HG03039 (cell line): ENCODE data around the gene SETDB1.

Source experiments
- ATAC-seq: cut with Tn5 transposase; IDR thresholded peaks from one replicate; pipeline ENCODE4 v1.9.1; 2021; ENCODE audit warnings: mild to moderate bottlenecking, moderate library complexity; ENCODE audit not compliant: unreplicated experiment

SETDB1 gene

DNA sequence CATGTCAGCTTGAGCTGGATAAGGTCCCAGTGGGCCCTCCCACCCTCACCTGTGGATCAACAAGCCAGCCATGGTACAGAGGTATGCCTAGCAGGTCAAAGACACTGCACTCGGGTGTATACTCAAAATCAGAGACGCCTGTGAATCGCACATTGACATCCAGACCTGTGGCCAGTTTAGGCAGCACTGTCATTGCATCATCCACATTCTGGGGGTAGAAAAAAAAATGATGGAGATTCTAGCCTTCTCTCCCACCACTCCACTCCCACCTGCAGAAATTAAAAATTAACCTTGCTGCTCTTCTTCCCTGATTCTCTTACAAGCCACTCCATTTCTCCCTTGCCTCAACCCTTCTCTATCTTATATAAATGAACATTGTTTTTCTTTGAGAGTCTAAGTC lies 74.2 kb downstream of the SETDB1 start:
- no peak for ATAC-seq

DNA sequence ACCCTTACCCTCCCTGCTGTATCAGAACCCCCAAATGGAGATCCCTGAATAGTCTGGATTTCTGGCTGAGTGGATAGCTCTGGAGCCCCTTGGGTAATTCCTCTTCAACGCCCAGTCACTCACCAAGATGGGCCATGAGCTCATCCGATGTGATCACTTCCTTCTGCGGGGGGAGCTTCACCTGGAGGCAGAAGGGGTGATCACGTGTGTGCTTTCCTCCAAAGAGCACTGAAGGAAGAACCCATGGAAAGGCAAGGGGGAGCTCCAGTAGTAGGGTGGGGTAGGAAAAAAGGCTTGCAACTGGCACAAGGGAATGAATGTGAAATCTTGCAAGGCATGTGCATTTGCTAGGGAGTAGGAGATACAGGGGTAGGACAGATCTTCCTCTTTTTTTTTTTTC lies 75.4 kb downstream of the SETDB1 start:
- no peak for ATAC-seq

DNA sequence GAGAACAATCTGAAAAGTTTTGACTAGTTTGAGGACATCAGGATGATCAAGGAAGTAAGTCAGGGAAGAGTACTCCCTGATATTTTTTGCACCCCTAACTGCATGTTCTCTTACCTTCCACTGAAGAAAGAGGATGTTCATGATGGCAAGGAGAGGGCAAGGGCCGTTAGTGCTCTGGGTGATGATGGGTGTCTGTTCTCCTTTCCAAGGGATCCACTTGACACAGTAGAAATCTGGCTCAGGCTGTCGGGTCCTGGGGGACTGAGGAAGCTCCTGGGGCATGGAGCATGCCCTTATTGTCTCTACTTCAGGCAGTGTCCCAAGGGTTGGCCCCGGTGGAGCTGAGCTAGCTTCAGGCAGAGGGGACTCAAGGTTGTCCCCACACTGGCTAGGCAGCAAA lies 75.9 kb downstream of the SETDB1 start:
- ATAC-seq = no peak

DNA sequence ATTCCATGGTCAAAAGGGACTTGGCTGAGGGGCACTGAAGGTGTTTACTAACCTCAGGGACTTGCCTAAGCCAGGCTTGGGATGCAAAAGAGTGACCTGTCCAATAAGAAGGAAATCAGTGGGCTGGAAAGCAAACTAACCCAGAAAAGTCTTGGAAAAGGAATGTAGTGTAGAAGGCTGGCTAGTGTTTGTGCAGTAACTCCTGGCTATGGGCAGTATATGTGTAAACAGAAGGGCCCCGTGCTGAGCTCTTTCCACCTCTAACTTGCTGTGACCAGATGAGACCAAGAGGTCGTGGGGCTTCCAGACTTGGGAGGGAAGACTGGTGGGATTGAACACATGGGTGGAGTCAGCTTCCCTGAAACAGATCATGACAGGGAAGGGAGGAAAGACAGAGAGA lies 76.4 kb downstream of the SETDB1 start:
- no peak for ATAC-seq

DNA sequence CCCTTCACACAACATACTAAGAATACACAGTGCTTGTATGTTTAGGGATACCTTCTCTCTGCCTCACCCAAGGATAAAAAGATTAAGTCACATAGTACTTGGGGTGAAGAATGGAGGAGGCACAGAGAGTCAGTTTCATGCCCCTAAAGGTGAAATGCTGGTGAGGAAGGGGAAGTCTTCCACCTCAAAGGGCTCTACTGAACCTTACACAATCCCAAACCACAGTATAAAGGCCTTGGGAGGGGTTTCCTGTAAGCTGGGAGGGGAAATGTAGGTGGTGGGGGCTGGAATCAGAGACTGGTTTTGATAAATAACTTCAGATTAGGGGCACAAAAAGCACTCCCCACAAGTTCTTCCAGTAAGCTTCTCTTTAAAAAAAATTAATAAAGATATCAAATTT lies 77.0 kb downstream of the SETDB1 start:
- no peak for ATAC-seq

DNA sequence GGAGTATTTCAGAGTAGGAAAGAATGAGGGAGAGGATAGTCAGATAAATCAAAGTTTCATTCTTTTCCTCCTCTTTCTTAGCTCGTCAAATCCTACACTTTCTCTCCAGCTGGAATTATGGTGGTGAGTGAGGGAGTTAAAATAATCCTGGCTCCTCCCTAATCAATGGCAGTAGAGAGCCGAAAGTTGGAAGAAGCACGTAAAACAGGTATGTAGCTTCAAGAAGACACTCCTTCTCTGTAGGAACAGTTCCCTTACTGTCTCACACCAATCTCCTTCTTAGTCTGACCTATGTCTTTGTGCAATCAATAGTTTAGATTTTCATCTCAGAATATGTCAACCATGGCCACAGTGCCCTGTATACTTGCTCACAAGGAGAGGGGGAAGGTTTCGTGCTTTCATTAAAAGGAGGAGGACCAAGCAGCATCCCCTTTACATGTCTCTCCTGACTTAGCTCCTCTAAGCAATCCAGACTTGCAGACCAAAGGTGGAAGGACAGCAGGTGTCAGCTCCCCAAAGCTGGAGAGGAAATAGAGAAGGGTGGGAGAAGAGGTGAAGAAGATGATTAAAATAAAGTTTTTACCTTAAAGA lies 79.7 kb downstream of the SETDB1 start:
- no peak for ATAC-seq

DNA sequence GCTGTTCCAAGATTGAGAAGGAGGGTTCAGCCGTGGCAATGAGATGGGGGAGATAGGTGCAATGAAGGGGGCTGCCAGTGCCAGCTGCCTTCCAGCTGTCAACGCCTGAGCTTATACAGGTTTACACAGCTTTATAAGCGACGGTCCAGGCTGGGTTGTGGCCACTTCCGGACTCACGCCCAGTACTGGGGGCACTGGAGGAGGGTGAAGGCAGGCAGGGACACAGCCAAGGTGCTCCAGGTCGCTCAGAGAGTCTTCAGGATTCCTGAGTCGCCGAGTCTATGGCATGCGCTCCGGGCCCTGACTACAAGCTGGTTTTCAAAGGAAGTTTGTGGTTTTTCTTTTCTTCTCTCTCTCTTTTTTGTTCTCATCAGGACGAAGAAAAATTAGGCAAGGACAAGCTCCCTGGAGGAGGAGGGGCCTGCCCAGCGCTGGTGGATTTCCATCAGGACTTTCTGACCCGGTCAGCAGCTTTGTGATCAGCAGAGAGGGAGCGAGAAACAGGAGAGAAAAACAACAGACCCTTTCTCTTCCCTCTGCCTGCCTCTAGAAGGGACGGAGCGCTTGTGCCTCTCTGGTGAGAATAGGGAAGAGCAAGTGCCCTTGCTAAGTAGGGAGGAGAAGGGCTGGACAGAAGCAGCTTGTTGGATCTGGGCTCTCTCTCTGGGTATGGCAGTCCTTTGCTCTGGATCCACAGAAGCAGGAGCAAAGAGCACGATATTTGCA lies 80.3 kb downstream of the SETDB1 start, which contains the start of gene MINDY1:
Gene MINDY1, minus strand, starts transcription at position 576 of the 726 bp plus-strand sequence. CDS start 4,285 bp downstream, outside the sequence.
- no peak for ATAC-seq

DNA sequence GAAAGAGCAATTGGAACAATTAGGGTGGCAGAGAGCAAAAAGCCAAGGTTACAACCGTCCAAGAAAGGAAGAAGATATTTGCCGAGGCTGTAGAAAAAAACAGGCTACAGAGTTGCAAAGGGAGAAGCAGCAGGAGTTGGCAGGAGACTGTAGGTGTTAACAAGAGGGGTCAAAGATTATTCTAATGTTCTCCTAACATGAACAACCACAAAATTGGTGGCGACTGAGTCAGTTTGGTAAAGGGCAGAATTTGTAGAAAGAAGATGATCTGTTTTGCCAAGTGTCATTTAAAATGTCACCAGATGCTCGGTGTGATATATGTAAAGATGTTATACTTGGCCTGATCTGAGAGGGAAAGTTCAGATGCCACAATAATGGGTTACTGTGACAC lies 81.7 kb downstream of the SETDB1 start:
- ATAC-seq = no peak

DNA sequence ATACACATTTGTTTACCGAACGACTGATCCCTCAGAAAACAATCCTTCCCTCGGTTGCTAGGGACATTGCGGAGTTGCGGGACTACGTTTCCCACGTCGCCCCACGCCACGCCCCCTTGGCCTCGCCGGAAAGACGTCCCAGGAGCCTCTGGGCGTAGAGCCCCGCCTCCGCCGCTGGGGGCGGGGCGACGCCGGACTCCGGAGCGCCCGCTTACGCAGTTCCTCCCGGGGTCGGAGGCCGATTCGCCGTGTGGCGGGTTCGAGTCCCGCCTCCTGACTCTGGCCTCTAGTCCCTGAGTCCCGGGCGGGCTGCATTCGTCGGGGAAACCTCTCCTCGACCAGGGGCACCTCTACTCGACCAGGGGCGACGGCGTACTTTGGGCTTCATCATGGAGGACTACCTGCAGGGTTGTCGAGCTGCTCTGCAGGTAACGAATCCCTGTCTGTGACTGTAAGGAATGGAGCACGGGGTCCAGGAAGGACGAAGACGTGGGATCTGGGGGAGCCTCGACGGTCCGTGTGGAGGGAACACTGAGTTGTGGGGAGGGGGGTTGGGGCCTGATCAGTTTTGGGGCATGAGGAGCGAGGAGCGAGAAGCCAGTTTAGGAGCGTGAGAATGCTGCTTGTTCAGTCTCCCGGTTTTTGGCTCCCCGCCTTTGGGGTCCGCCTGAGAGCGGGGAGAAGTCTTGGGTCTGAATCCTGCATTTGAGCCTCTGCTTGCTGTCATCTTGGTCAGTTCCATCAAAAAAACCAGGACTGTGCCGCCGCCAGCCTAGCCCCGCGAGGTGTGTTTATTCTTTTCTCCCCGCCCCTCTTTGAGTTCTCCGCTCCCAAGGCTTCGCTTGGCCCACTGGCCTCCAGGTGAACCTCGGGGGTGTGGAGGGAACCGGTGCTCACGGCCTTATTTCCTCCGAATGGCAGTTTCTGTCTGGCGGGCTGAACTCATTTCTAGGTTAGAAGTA lies 82.4 kb downstream of the SETDB1 start, which contains the start of gene PRUNE1:
Gene PRUNE1, plus strand, starts transcription at position 206 of the 962 bp plus-strand sequence. Its CDS starts 184 bp downstream, at position 390.
- ATAC-seq = peak; percentile 76

DNA sequence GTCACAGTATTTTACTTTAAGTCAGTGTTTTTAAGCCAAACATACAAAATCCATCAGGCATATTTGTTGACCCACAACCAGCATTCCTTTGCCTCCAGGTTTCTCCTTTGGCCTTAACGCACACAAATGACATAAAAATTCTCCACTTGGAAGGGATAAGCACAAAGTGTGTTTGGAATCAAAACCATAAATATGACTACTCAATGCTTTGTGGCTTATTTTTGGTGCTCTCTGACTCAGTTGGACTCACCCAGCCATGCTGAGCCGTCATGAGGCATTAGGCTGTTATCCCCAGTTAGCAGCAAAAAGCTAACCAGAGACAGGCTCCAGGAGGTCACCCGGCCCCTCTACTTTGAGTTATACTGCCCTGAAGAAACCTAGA lies 83.0 kb downstream of the SETDB1 start:
- no peak for ATAC-seq

DNA sequence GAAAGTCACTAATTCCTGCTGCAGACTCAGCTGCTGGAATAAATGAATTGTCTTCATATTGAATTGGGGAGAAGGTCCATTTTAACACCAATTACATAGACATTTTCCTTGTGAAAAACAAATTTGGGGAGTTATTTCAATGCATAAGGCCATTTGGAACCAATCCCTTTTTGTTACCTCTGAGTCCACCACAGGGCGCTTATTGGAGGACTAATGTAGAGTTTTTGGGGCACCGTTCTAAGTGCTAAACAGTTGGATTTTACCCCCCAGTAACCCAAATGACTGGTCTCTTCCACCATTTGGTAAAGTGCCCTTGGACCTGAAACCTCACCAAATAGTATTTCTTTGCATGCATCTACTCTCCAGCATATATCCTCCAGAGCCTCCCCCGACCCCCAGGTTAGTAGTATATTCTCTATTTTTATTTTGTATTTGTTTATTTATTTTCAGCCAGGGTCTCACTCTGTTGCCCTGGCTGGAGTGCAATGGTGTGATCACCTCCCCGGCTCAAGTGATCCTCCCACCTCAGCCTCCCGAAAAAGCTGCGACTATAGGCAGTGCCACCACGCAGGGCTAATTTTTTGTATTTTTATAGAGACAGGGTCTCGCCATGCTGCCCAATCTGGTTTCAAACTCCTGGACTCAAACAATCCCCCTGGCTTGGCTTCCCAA lies 83.6 kb downstream of the SETDB1 start:
- no peak for ATAC-seq

DNA sequence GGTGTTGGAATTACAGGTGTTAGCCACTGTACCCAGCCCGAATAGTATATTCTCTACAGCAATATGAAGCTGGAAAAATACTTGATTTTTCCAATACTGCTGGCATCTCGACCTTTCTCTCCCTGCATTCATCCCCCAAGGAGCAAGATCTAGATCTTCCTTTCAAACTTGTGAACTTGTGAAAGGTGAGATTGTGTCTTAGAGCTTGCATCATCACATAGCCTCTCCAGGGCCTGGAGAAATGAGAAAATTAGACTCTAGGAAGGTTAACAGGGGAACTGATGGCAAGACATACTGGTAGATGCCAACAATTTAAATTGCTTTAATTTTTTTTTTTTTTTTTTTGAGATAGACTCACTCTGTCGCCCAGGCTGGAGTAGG lies 84.2 kb downstream of the SETDB1 start:
- ATAC-seq = no peak

DNA sequence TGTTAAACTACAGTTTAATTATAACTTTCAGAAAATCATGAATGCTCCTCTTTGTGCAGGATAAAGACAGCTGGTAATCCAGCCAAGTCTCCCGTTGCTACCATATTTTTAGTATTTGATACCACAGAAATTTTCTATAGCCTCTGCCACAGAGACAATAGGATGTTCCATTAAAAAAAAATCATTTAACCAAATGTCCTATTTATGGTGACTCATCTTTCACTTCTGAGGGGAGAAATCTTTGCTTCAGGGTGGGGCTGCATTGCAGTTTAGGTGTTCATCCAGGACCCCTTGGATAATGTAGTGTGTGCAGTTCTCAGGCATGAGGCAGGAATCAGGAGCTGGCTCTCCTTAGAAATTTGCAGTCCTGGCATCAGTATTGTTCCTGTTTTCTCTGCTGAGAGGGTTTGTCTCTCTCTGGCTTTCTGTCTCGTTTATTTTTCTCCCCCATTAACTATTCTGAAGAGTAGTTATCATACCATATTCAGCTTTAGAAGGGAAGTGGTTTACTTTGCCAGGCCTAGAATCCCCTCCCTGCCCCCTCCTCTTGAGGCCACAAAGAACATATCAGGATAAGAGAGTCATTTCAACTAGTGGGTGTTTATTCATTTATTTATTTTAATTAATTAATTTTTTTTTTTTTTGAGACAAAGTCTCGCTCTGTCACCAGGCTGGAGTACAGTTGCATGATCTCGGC lies 85.1 kb downstream of the SETDB1 start:
- ATAC-seq = no peak

DNA sequence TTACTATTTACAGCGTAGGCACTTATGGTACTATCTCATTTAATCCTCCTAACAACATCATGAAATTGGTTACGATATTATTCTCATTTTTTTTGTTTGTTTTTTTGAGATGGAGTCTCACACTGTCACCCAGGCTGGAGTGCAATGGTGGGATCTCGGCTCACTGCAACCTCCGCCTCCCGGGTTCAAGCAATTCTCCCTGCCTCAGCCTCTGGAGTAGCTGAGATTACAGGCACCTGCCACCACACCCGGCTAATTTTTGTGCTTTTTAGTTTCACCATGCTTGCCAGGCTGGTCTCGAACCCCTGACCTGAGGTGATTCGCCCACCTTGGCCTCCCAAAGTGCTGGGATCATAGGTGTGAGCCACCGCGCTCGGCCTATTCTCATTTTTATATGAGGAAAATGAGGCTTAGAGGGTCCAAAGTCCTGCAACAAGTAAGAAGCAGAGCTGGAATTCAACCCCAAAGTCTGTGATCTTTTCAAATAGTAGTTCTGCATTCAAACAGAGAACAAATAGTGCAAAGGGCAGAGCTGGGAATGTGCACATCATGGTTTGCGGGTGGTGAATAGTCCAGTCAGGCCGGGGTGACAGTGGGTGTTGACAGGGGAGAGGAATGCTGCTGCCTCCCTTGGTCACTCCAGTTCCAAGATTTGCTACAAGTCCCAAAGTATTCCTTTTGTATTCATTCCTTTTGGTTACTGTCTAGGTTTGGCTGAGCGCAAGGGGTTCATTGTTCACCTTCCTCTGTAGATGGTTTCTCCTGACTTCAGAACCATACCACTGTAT lies 86.7 kb downstream of the SETDB1 start:
- no peak for ATAC-seq

DNA sequence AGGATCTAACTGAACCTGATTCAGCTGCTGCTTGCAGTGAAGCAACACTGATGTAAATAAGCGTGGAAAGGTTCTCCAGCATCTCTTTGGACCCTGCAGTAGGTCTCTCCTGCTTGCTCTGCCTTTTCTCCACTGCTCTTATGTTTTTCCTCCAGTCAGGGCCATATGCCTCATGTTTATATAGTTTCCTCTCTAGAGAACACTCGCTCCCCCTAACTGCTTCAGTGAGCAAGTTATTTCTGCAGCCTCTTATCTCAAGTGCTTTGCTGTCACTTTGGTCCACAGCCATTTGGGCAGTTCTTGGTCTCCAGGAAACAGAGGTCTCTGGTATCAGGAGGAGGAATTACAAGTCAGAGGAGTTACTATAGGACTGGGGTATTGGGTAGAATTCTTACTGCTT lies 87.4 kb downstream of the SETDB1 start:
- no peak for ATAC-seq
